Fibroblast of pulmonary artery (primary cell): ENCODE results near the gene NKIRAS1.
"Not testable (repeated sequence)": the region's sequence is repeated elsewhere in the genome, so short reads cannot be mapped to it uniquely, and the experiment has no call there.

ENCODE experiments used
- DNase-seq: peaks from one replicate; pipeline ENCODE4 v3.0.0-alpha.2; 2010; ENCODE audit warnings: low read depth
- H3K4me3 ChIP-seq: replicated peaks from 2 replicates; pipeline ENCODE4 v1.5.1; 2011; ENCODE audit warnings: low read depth, mild to moderate bottlenecking, control low read depth, low read length, moderate library complexity
- TF ChIP-seq, protein P1 (sequence below): IDR thresholded peaks from 2 replicates; pipeline ENCODE4 v1.5.1; 2011; ENCODE audit warnings: mild to moderate bottlenecking, control low read depth, low read length, inconsistent platforms; ENCODE audit errors: missing control alignments

The NKIRAS1 gene

DNA sequence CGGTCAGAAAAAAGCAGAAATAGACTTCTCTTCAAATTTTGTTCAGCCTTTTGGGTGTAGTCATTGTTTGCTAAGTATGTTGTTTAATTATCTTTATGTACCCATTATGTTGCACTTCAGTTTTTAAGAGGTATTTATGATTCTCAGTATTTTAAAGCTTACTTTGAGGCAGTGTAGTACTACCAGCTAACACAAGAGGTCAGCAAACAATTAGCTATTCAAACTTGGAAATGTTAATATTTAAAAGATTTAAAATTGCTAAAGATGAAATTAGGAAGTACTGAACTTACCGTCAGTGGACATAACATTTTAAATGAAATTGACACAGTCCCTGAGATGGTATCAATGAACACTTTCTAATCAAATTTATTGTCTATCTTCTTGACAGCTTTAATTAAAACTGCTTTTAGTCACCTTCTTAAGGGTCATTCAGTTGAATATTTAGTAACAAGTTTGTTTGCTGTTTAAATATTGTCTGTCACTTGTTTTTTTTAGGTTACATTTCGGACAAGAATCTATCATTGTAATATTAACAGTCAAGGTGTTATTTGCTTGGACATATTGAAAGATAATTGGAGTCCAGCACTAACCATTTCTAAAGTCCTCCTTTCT is 28.1 kb downstream of the NKIRAS1 start:
- TF ChIP-seq, protein P1, sequence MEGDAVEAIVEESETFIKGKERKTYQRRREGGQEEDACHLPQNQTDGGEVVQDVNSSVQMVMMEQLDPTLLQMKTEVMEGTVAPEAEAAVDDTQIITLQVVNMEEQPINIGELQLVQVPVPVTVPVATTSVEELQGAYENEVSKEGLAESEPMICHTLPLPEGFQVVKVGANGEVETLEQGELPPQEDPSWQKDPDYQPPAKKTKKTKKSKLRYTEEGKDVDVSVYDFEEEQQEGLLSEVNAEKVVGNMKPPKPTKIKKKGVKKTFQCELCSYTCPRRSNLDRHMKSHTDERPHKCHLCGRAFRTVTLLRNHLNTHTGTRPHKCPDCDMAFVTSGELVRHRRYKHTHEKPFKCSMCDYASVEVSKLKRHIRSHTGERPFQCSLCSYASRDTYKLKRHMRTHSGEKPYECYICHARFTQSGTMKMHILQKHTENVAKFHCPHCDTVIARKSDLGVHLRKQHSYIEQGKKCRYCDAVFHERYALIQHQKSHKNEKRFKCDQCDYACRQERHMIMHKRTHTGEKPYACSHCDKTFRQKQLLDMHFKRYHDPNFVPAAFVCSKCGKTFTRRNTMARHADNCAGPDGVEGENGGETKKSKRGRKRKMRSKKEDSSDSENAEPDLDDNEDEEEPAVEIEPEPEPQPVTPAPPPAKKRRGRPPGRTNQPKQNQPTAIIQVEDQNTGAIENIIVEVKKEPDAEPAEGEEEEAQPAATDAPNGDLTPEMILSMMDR: peak; percentile 82
- H3K4me3 ChIP-seq: no peak overlapping the region
- DNase-seq: peak; percentile 76

DNA sequence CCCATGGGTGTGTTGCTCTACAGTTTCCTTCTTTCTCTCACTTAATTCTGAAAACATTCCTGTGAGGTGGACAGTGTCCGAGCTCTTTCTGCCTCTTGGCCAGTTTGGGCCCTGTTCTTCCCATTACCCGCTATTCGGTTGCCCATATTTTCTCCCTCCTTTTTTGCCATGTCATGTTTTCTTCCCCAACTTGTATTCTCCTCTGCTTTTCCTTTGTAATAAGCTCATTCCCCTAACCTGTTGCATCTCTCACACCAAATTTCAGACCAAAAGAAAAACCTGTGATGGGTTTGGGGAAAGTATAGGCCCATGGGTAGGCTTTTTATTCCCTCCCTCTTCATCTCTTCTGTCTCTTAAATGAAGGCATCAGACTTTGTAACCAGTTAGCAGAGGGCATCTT is 30.5 kb downstream of the NKIRAS1 start:
- H3K4me3 ChIP-seq: no peak overlapping the region
- TF ChIP-seq, protein P1: no peak
- DNase-seq: no peak

DNA sequence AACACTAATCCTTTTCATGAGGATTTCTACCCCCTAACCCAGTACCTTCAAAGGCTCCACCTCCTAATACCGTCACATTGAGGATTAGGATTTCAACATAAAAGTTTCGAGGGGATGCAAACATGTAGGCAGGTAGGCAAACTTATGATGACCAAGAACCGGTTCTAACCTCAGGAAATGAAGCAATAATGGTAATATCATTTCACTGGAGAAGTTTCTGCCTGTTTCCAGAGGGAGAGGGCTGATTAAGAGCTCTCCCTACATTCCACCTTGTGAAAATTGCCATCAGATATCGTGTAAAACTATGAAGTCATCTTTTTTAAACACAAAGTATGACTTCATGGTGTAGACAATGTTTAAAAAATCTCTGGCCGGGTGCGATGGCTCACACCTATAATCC is 31.6 kb downstream of the NKIRAS1 start:
- no peak overlapping the region for H3K4me3 ChIP-seq
- TF ChIP-seq, protein P1: no peak
- DNase-seq: no peak

DNA sequence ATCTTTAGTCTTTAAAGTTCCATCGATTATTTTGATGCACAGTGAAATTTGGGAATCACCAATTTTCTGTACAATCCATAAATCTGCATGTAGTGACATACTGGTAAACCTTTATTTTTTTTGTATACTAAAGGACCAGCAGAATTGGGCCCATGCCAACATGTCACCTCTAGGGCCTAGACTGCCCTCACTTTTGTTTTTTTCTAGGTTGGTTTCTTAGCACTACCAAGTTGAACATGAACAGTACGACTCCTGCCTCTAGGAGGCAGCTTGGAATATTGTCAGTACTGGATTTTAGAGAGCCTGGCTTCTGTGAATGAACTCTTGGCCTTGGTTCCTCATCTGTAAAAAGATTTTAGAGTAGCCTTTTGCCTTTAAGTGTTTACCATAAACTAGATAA is 32.3 kb downstream of the NKIRAS1 start:
- TF ChIP-seq, protein P1: peak; percentile 21
- peak; percentile 14 for DNase-seq

DNA sequence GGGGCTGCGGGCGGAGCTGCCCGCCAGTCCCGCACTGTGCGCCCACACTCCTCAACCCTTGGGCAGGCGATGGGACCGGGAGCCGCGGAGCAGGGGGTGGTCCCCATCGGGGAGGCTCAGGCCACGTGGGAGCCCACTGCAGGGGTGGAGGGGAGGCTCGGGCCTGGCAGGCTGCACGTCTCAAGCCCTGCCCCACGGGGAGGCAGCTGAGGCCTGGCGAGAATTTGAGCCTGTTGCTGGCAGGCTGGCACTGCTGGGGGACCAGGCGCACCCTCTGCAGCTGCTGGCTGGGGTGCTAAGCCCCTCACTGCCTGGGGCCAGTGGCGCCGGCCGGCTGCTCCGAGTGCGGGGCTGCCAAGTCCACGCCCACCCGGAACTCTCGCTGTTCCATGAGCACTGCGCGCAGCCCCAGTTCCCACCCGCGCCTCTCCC is 34.3 kb downstream of the NKIRAS1 start:
- H3K4me3 ChIP-seq: no peak overlapping the region
- TF ChIP-seq, protein P1: no peak
- no peak for DNase-seq

More for the DNA sequence above, 32.3 kb downstream of the NKIRAS1 start:
- no peak overlapping the region for H3K4me3 ChIP-seq

DNA sequence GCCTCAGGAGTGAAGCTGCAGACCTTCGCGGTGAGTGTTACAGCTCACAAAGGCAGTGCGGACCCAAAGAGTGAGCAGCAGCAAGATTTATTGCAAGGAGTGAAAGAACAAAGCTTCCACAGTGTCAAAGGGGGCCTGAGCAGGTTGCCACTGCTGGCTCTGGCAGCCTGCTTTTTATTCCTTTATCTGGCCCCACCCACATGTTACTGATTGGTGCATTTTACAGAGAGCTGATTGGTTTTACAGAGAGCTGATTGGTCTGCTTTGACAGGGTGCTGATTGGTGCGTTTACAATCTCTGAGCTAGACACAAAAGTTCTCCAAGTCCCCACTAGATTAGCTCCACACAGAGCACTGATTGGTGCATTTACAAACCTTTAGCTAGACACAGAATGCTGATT is 34.8 kb downstream of the NKIRAS1 start:
- H3K4me3 ChIP-seq, DNase-seq: not testable (repeated sequence)

DNA sequence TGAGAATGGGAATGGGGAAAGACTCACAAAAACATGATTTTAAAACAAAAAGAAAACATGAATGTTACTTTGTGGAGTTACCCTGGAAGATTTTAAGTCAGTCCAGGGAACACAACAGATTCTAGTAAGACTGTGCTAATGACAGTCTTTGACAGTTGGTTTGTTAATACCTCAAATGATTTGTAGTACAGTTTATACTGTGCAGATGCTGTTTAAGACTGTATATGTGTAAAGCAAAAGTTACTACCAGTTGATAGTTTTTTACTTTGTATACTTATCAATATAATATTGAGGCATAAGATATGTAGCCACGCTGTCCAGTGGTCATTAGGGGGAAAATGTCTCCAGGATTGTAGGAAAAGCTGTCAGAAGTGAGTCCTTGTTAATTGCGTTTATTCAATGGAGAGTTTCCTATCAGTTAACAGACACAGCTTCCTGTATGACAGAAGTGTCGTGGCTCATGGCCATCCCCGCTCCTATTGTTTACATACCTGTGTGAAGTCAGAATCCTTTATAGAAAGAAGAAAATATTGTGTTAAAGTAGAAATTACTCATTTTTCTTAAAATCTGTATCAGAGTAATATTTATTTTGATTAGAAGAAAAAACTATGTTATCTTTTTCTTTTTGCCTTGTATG is 36.0 kb downstream of the NKIRAS1 start:
- TF ChIP-seq, protein P1: no peak
- no peak for DNase-seq
- no peak overlapping the region for H3K4me3 ChIP-seq
